Psoas muscle (tissue), 8 donors: ENCODE measurements around the gene ANXA10. TPM values are rescaled to one million over a fixed set of nuclear protein-coding genes. Genes with fewer than 3 reads are reported as not detected.
A peak's percentile ranks its signal among the peaks of the same experiment; 100 is the strongest.

ENCODE experiments used
- ATAC-seq, 4 donors: fragments of 200-7000 bp; cut with Tn5 transposase; one replicate each; pipeline ENCODE4 v1.9.1; 2020; ENCODE audit warnings: moderate library complexity in 3 of 4, mild to moderate bottlenecking in 2 of 4
- DNase-seq, 2 donors: peaks; one replicate each; pipeline ENCODE4 v3.0.0-alpha.2; 2020
- H3K27ac ChIP-seq: fragments of 200-600 bp; one replicate; pipeline ENCODE4 v1.8.0; 2022
- H3K27me3 ChIP-seq, 3 donors: fragments of 200-600 bp in 1 of 3; one replicate each; pipeline versions ENCODE4 v1.6.1 to v1.8.0; 2013 to 2022; ENCODE audit warnings: low read length in 2 of 3, mild to moderate bottlenecking in 2 of 3, moderate library complexity in 1 of 3; ENCODE audit not compliant: insufficient read depth in 3 of 3
- H3K36me3 ChIP-seq, 2 donors: fragments of 200-600 bp in 1 of 2; one replicate each; pipeline versions ENCODE4 v1.6.1 to v1.8.0; 2013 to 2022; ENCODE audit warnings: low read depth in 1 of 2, mild to moderate bottlenecking in 1 of 2, moderate library complexity in 1 of 2; ENCODE audit not compliant: insufficient read depth in 1 of 2
- H3K4me1 ChIP-seq: fragments of 200-600 bp; one replicate; pipeline ENCODE4 v1.8.0; 2022
- H3K4me3 ChIP-seq: fragments of 200-600 bp; one replicate; pipeline ENCODE4 v1.8.0; 2022; ENCODE audit warnings: mild to moderate bottlenecking
- H3K9me3 ChIP-seq: fragments of 200-600 bp; one replicate; pipeline ENCODE4 v1.8.0; 2022
- WGBS, 3 donors: extraction: QIAGEN DNeasy Blood & Tissue Kit; methylation state at CpG; one replicate each; pipeline versions ENCODE4 v1.1.6 to v1.1.7; 2013; 5-methylcytosine and 5-hydroxymethylcytosine counted together
- intact Hi-C, 2 donors: fragments of 100-400 bp; cut with DNase I; formaldehyde crosslinking; loops; one replicate each; pipeline versions ENCODE4 v1.11.0 to v1.14.2; 2022
- polyA plus RNA-seq, 3 donors: library from polyadenylated mRNA; stranded (reverse); fragments of 200-250 nt; gene quantifications; one replicate each; pipeline ENCODE4 v1.2.3, GENCODE V29; 2013
- total RNA-seq, 4 donors: library from RNA; stranded (reverse); fragmentation: NEBNext Ultra II Directional in 2 of 4; extraction: Animal tissue kit (Norgen Biotek cat#: 25700) in 2 of 4; gene quantifications; one replicate each; pipeline versions ENCODE4 v1.2.1 to v1.2.4, GENCODE V29; 2021 to 2023
- TF ChIP-seq, protein P1 (sequence below): fragments of 200-600 bp; IDR thresholded peaks from one replicate; pipeline ENCODE4 v1.8.0; 2022; ENCODE audit warnings: antibody characterized with exemption
- donor health status: healthy with polysubstance abuse.
- donor health status: DM: no; HTN: no; CAD: no; lungs with moderate emphysema.
- donor health status: Bipolar disorder and iron deficiency.
- donor health status: healthy.
- donor health status: DM: yes; HTN: yes; CAD: no.
- donor health status: DM: no; HTN: no; CAD: no.
- donor health status: DM: no; HTN: no; CAD: no.
- donor health status: DM: yes; HTN: yes; CAD: no.

Gene ANXA10
- total and polyA plus RNA-seq, 7 donors, result not detected

DNA sequence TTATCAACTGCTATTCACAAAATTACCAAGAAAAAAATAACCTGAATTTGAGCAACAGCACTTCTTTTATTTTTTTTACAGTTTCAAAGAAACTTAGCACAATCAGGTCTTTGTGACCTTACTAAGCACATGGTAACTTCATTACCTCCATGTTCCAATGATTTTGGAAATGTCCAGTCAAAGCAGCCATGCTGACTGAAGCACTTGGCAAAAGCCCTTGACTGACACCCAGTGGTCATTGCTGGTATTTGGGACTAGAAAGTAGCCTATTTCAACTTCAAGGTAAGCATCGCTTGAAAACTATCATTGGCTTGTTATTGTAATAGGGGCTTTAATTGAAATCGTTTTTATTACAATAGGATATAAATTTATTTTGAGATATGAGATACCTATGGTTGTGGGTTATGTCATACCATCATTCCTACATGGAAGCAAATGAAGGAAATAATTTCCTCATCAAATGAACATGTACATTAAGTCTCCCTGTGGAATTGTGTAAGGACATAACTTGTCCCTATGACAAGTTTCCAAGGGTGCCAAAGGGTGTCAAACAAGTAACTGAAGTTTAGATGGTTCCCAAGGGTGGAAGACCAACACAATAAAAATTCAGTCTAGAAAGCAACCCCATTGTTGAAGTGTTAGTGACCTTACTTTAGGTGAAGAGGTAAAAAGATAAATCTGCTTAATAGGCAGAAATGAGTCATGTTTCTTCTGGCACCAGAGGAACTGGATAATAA, 15.2 kb upstream of the ANXA10 start:
- H3K4me1 ChIP-seq, result no peaks in the 10 kb centered on the region
- WGBS, 3 donors, result 8 to 16% (median 11%) methylated on average over 2 of the region's 2 CpGs
- TF ChIP-seq, protein P1, sequence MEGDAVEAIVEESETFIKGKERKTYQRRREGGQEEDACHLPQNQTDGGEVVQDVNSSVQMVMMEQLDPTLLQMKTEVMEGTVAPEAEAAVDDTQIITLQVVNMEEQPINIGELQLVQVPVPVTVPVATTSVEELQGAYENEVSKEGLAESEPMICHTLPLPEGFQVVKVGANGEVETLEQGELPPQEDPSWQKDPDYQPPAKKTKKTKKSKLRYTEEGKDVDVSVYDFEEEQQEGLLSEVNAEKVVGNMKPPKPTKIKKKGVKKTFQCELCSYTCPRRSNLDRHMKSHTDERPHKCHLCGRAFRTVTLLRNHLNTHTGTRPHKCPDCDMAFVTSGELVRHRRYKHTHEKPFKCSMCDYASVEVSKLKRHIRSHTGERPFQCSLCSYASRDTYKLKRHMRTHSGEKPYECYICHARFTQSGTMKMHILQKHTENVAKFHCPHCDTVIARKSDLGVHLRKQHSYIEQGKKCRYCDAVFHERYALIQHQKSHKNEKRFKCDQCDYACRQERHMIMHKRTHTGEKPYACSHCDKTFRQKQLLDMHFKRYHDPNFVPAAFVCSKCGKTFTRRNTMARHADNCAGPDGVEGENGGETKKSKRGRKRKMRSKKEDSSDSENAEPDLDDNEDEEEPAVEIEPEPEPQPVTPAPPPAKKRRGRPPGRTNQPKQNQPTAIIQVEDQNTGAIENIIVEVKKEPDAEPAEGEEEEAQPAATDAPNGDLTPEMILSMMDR, result peak; percentile 86
- peak in 1 of 2 donors; percentile 12 for DNase-seq
- ATAC-seq, result peak in 2 of 4 donors; percentile 59 to 68
- no peak overlapping the region for H3K27ac ChIP-seq
- no peaks in the 10 kb centered on the region for H3K9me3 ChIP-seq
- no peak overlapping the region for H3K4me3 ChIP-seq
- intact Hi-C loops, result loop anchor here (5.0 to 10.0 kb wide), 2 partner anchors 1050 to 1052 kb away; no protein-coding TSS in a partner anchor
- H3K36me3 ChIP-seq, result no peaks in the 10 kb centered on the region
- H3K27me3 ChIP-seq, result no peaks in the 10 kb centered on the region

DNA sequence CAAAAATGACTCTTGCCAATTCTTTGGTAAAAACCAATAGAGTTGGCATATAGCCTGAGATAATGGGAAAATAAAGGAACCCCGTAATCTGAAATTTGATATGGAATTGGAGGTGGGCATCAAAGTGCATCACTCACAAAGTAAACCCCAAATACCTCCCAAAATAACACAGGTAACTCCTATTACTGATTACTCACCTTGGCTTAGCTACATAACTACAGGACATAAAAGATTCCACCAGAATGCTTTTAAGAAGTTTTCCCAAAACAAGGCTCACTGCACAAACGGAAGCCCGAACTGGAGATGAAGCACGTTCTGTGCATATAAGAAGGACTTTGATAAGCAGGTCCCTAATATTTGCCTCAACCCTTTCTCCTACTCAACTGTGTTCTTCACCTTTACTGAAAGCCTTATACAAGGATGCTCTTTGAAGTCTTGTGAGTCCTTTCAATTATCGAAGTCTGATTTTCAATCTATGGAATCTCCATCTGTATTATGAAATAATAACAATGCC, 14.6 kb upstream of the ANXA10 start:
- ATAC-seq, result no peak
- Histone ChIP-seq H3K27me3 (no peaks in the 10 kb centered on the region), H3K27ac (no peak overlapping the region), H3K36me3 (no peaks in the 10 kb centered on the region), H3K4me3 (no peak overlapping the region), H3K4me1 (no peaks in the 10 kb centered on the region), H3K9me3 (no peaks in the 10 kb centered on the region)
- DNase-seq, result no peak
- 73 to 77% (median 73%) methylated on average over 5 of the region's 5 CpGs for WGBS, 3 donors
- intact Hi-C loops, result loop anchor here (5.0 to 10.0 kb wide), 2 partner anchors 1050 to 1053 kb away; no protein-coding TSS in a partner anchor
- TF ChIP-seq, protein P1, result no peak

DNA sequence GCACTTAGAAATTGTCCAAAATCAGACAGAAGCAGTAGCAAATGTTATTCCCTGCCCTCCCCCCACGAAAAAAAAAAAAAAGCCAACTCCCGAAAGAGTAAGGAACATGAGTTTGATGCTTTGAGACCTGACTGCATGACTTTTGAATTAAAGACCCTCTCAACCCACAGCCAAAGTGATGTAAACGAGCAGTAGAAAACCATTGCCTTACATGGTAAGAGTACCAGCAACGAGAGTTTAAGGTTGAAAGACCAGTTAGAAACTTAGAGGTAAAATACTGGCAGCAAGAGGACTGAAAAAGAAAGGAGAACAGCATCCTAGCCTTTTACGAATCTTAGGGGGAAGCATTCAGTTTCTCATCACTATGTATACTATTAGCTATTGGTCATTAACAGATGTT, 10.0 kb upstream of the ANXA10 start:
- Histone ChIP-seq H3K27me3 (no peaks in the 10 kb centered on the region), H3K4me3 (no peak overlapping the region), H3K4me1 (no peaks in the 10 kb centered on the region), H3K9me3 (peaks cover 3% of the 10 kb centered on the region), H3K27ac (no peak overlapping the region), H3K36me3 (no peaks in the 10 kb centered on the region)
- ATAC-seq, result no peak
- TF ChIP-seq, protein P1, result no peak
- 64 to 76% (median 71%) methylated on average over 5 of the region's 5 CpGs for WGBS, 3 donors
- no peak for DNase-seq
- intact Hi-C loops, result no loop called here

DNA sequence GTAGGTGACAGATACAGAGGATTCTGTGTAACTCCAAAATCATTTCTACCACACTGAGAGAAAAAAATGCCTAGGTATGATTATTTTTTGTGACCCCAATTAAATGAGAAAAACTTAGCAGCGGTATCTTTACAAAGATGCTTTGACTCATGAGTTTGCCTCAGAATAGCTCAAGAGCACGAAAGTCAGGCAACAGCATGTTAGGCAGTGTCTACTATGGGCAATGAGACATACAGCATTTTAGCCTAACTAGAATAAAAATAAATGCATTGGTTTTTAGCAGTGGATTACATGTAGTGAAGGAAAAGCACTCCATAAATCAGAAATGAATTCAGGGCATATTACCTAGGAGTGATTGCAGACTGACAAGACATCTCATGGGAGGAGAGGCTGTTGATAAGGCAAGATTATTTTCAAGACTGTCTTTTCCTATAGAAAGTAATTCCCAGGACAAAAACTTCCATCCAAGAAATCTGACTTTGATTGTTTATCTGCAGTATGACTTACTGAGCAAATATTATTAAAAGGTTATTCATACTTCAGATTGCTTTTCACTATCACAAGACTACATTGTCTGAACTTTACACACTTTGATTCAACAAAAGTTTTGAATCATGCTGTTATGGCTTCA, 3.6 kb downstream of the ANXA10 start:
- ATAC-seq, result no peak
- Histone ChIP-seq H3K4me1 (no peaks in the 10 kb centered on the region), H3K36me3 (no peaks in the 10 kb centered on the region), H3K27ac (no peak overlapping the region), H3K9me3 (no peaks in the 10 kb centered on the region), H3K27me3 (no peaks in the 10 kb centered on the region), H3K4me3 (no peak overlapping the region)
- TF ChIP-seq, protein P1, result no peak
- DNase-seq, result no peak
- 76 to 93% (median 83%) methylated on average over 2 of the region's 2 CpGs for WGBS, 3 donors
- intact Hi-C loops, result no loop called here
